Left hindlimb (tissue), 1 donor: ENCODE data around the gene SPDEF.

Experiments
- DNase-seq: peaks from one replicate; pipeline ENCODE4 v3.0.0-alpha.2; 2018

The SPDEF gene

GRCh38 chr6:34543421-34543820 lies 12.7 kb downstream of the SPDEF start:
- no peak for DNase-seq

- no peak for DNase-seq
These were observed 15.3 kb downstream of the SPDEF start for GRCh38 chr6:34540841-34541240.

GRCh38 chr6:34540222-34540621 lies 15.9 kb downstream of the SPDEF start:
- no peak for DNase-seq

GRCh38 chr6:34539181-34539580 lies 16.9 kb downstream of the SPDEF start:
- no peak for DNase-seq

- DNase-seq: no peak
These were observed 17.5 kb downstream of the SPDEF start for GRCh38 chr6:34538581-34538980.

- no peak for DNase-seq
These were observed 18.1 kb downstream of the SPDEF start for GRCh38 chr6:34537922-34538550.

GRCh38 chr6:34536959-34537848 lies 18.9 kb downstream of the SPDEF start:
- no peak for DNase-seq

- DNase-seq: no peak
These were observed 19.7 kb downstream of the SPDEF start for GRCh38 chr6:34536251-34536958.

- DNase-seq: no peak
These were observed 20.5 kb downstream of the SPDEF start for GRCh38 chr6:34535646-34536045.

GRCh38 chr6:34535199-34535598 lies 20.9 kb downstream of the SPDEF start:
- DNase-seq: no peak

- no peak for DNase-seq
These were observed 21.5 kb downstream of the SPDEF start for GRCh38 chr6:34534656-34535055.

GRCh38 chr6:34534146-34534545 lies 22.0 kb downstream of the SPDEF start:
- no peak for DNase-seq

GRCh38 chr6:34532230-34532629 lies 23.9 kb downstream of the SPDEF start:
- no peak for DNase-seq

- DNase-seq: peak; percentile 90
These were observed 24.4 kb downstream of the SPDEF start for GRCh38 chr6:34531580-34532201.

GRCh38 chr6:34530753-34531365 lies 25.3 kb downstream of the SPDEF start:
- DNase-seq: no peak

GRCh38 chr6:34529665-34530327 lies 26.3 kb downstream of the SPDEF start:
- DNase-seq: no peak

- peak; percentile 24 for DNase-seq
These were observed 27.0 kb downstream of the SPDEF start for GRCh38 chr6:34528996-34529664.

- peak; percentile 25 for DNase-seq
These were observed 28.1 kb downstream of the SPDEF start for GRCh38 chr6:34527751-34528670.

GRCh38 chr6:34526992-34527728 lies 29.0 kb downstream of the SPDEF start:
- peak; percentile 93 for DNase-seq
